Keratinocyte (primary cell): Measurements from ENCODE around the gene SETD4. TPM values are rescaled to one million over a fixed set of nuclear protein-coding genes. Genes with fewer than 3 reads are reported as not detected.

Experiments used
- DNase-seq: peaks from one replicate; pipeline ENCODE4 v3.0.0-alpha.2; 2011; ENCODE audit warnings: low read depth, missing footprints, low spot score
- FAIRE-seq: peaks from 2 replicates; lab custom pipeline; 2011; peaks lifted over from hg19 to GRCh38; lab: Jason Lieb, UNC
- H2AFZ ChIP-seq: 2 replicates; pipeline ENCODE4 v1.6.0; 2012; ENCODE audit warnings: low read length, control low read depth, inconsistent platforms; ENCODE audit not compliant: control insufficient read depth
- H3K27ac ChIP-seq: 2 replicates; pipeline ENCODE4 v1.5.1; 2011; ENCODE audit warnings: low read length; ENCODE audit not compliant: control insufficient read depth, insufficient read depth
- H3K27me3 ChIP-seq: 3 replicates; pipeline ENCODE4 v1.6.0; 2011; ENCODE audit warnings: low read length; ENCODE audit not compliant: control insufficient read depth, insufficient read depth; ENCODE audit errors: extremely low read depth
- H3K36me3 ChIP-seq, 2 experiments: 2 replicates in 1 of 2; 3 replicates in 1 of 2; pipeline ENCODE4 v1.5.1; 2011; ENCODE audit warnings: low read length in 2 of 2, mild to moderate bottlenecking in 1 of 2; ENCODE audit not compliant: control insufficient read depth in 2 of 2, insufficient read depth in 2 of 2; ENCODE audit errors: extremely low read depth in 1 of 2
- H3K4me1 ChIP-seq: 3 replicates; pipeline ENCODE4 v1.5.1; 2011; ENCODE audit warnings: low read length; ENCODE audit not compliant: control insufficient read depth, insufficient read depth; ENCODE audit errors: extremely low read depth
- H3K4me2 ChIP-seq: 3 replicates; pipeline ENCODE4 v1.6.0; 2011; ENCODE audit warnings: low read depth, low read length; ENCODE audit not compliant: control insufficient read depth, insufficient read depth; ENCODE audit errors: extremely low read depth
- H3K4me3 ChIP-seq, 3 experiments: fragments of 200-600 bp in 1 of 3; sonication (generic) in 1 of 3; 2 replicates in 2 of 3; 3 replicates in 1 of 3; pipeline ENCODE4 v1.5.1; 2011 to 2016; ENCODE audit warnings: low read length in 3 of 3, mild to moderate bottlenecking in 3 of 3, control low read depth in 2 of 3, inconsistent platforms in 1 of 3, low read depth in 1 of 3, mixed read lengths in 1 of 3, mixed run types in 1 of 3, moderate library complexity in 1 of 3; ENCODE audit not compliant: control insufficient read depth in 2 of 3, insufficient read depth in 2 of 3; ENCODE audit errors: extremely low read depth in 1 of 3
- H3K79me2 ChIP-seq: 2 replicates; pipeline ENCODE4 v1.6.0; 2012; ENCODE audit warnings: low read length; ENCODE audit not compliant: control insufficient read depth, insufficient read depth
- H3K9ac ChIP-seq: 3 replicates; pipeline ENCODE4 v1.6.0; 2011; ENCODE audit warnings: low read length; ENCODE audit not compliant: control insufficient read depth, insufficient read depth; ENCODE audit errors: extremely low read depth
- H3K9me1 ChIP-seq: 3 replicates; pipeline ENCODE4 v1.6.0; 2011; ENCODE audit warnings: low read length; ENCODE audit not compliant: control insufficient read depth, insufficient read depth; ENCODE audit errors: extremely low read depth
- H3K9me3 ChIP-seq: 2 replicates; pipeline ENCODE4 v1.5.1; 2012; ENCODE audit warnings: low read depth, low read length; ENCODE audit not compliant: control insufficient read depth
- H4K20me1 ChIP-seq: 3 replicates; pipeline ENCODE4 v1.6.0; 2011; ENCODE audit warnings: low read length; ENCODE audit not compliant: control insufficient read depth, insufficient read depth; ENCODE audit errors: extremely low read depth
- CTCF ChIP-seq, 3 experiments: IDR thresholded peaks in 1 of 3; conservative IDR thresholded peaks in 1 of 3; optimal IDR thresholded peaks in 1 of 3; 2 replicates in 2 of 3; 3 replicates in 1 of 3; pipeline versions ENCODE3 to v1.5.1; 2011; ENCODE audit warnings: low read length in 3 of 3, mild to moderate bottlenecking in 3 of 3, moderate library complexity in 2 of 3, control low read depth in 1 of 3, inconsistent platforms in 1 of 3; ENCODE audit not compliant: insufficient read depth in 2 of 3; ENCODE audit errors: extremely low read depth in 1 of 3
- EZH2 ChIP-seq: IDR thresholded peaks from one replicate; pipeline ENCODE4 v1.6.1; 2012; ENCODE audit warnings: inconsistent platforms, mild to moderate bottlenecking, low read length, moderate library complexity
- dilution Hi-C: fragments of 300-500 bp; cut with MboI; formaldehyde crosslinking; loops from one replicate; pipeline ENCODE4 v1.7.0; 2020; ENCODE audit warnings: low sequenced_read_pairs; ENCODE audit not compliant: extremely low pct_ligation_motif_present
- polyA plus RNA-seq, 5 experiments: library from polyadenylated mRNA; depleted of rRNA in 3 of 5; stranded (reverse) in 3 of 5; stranded (forward) in 1 of 5; unstranded in 1 of 5; fragments of >200 nt; gene quantifications; 1 replicate in 1 of 5; 2 replicates in 3 of 5; 3 replicates in 1 of 5; pipeline versions ENCODE4 v1.2.1 to v1.2.3, GENCODE V29; 2011 to 2012; ENCODE audit warnings: missing spikeins in 2 of 5, low read depth in 1 of 5, low replicate concordance in 1 of 5

Gene SETD4
- polyA plus RNA-seq, 1 donor (not counting 4 experiments of a cell fraction or from before 2014, with no cell fraction given): 16.8 TPM

- dilution Hi-C loops: no loop called here
These were observed 66.3 kb downstream of the SETD4 start for GRCh38 chr21:35993875-35994490.

GRCh38 chr21:35991131-35991530 is 69.2 kb downstream of the SETD4 start:
- FAIRE-seq: no peak

More at GRCh38 chr21:35993875-35994490, 66.3 kb downstream of the SETD4 start:
- DNase-seq: no peak
- Histone ChIP-seq H3K79me2 (no peaks in the 10 kb centered on the region), H3K4me2 (no peak overlapping the region), H2AFZ (no peak overlapping the region), H3K27ac (no peak overlapping the region), H3K27me3 (peaks cover 16% of the 10 kb centered on the region), H3K36me3 (no peaks in the 10 kb centered on the region), H3K4me1 (no peaks in the 10 kb centered on the region), H3K9me1 (no peaks in the 10 kb centered on the region), H3K9ac (no peak overlapping the region), H4K20me1 (no peaks in the 10 kb centered on the region), H3K4me3 (no peak overlapping the region), H3K9me3 (no peaks in the 10 kb centered on the region)
- peak; percentile 5 for FAIRE-seq
- TF ChIP-seq EZH2 (no peak), CTCF (optimal IDR thresholded peaks at IDR 0.05 in 1 of 3, IDR thresholded peaks at IDR 0.05 in 1 of 3, conservative IDR thresholded peaks at IDR 0.05 in 1 of 3; ENCODE audit: extremely low read depth in 1 of 3, insufficient read depth in 2 of 3, low read length in 3 of 3) (no peak)

More at GRCh38 chr21:35991131-35991530, 69.2 kb downstream of the SETD4 start:
- no peaks in the 10 kb centered on the region for H3K4me1 ChIP-seq
- H3K9me3 ChIP-seq: no peaks in the 10 kb centered on the region
- no peak overlapping the region for H2AFZ ChIP-seq
- H3K27me3 ChIP-seq: peaks cover 4% of the 10 kb centered on the region
- H3K36me3 ChIP-seq: no peaks in the 10 kb centered on the region
- no peak overlapping the region for H3K9ac ChIP-seq
- no peaks in the 10 kb centered on the region for H4K20me1 ChIP-seq
- no peaks in the 10 kb centered on the region for H3K79me2 ChIP-seq
- no peaks in the 10 kb centered on the region for H3K9me1 ChIP-seq
- H3K4me2 ChIP-seq: no peak overlapping the region
- no peak for DNase-seq
- dilution Hi-C loops: no loop called here
- H3K4me3 ChIP-seq: no peak overlapping the region
- TF ChIP-seq EZH2 (no peak), CTCF (optimal IDR thresholded peaks at IDR 0.05 in 1 of 3, IDR thresholded peaks at IDR 0.05 in 1 of 3, conservative IDR thresholded peaks at IDR 0.05 in 1 of 3; ENCODE audit: extremely low read depth in 1 of 3, insufficient read depth in 2 of 3, low read length in 3 of 3) (no peak)
- no peak overlapping the region for H3K27ac ChIP-seq
